GM23338 (cell line): ENCODE measurements around the gene KMT2E. TPM values are rescaled to one million over a fixed set of nuclear protein-coding genes. Genes with fewer than 3 reads are reported as not detected.

Source experiments
- ATAC-seq: fragments of 200-7000 bp; cut with Tn5 transposase; 3 replicates; pipeline ENCODE4 v1.9.1; 2020
- DNase-seq: peaks from one replicate; pipeline ENCODE4 v3.0.0-alpha.2; 2015; ENCODE audit warnings: low spot score
- H2AFZ ChIP-seq: fragments of 200-600 bp; sonication (generic); 2 replicates; pipeline ENCODE4 v1.8.0; 2016; ENCODE audit warnings: antibody characterized with exemption, mild to moderate bottlenecking, moderate library complexity
- H3F3A ChIP-seq: fragments of 200-600 bp; sonication (generic); replicated peaks from 2 replicates; pipeline ENCODE4 v1.8.0; 2017; ENCODE audit warnings: antibody characterized with exemption, mixed run types, low read depth
- H3K27ac ChIP-seq: fragments of 200-600 bp; sonication (generic); 2 replicates; pipeline ENCODE4 v1.6.1; 2016; ENCODE audit warnings: low read depth
- H3K27me3 ChIP-seq: fragments of 200-600 bp; sonication (generic); 2 replicates; pipeline ENCODE4 v1.8.0; 2016; ENCODE audit warnings: mild to moderate bottlenecking, mixed run types, moderate library complexity; ENCODE audit not compliant: insufficient read depth
- H3K36me3 ChIP-seq: fragments of 200-600 bp; sonication (generic); 2 replicates; pipeline ENCODE4 v1.8.0; 2016; ENCODE audit warnings: mild to moderate bottlenecking; ENCODE audit not compliant: insufficient read depth
- H3K4me1 ChIP-seq: fragments of 200-600 bp; sonication (generic); 2 replicates; pipeline ENCODE4 v1.8.0; 2016; ENCODE audit warnings: mild to moderate bottlenecking, moderate library complexity; ENCODE audit not compliant: insufficient read depth
- H3K4me2 ChIP-seq: fragments of 200-600 bp; sonication (generic); 2 replicates; pipeline ENCODE4 v1.7.1; 2017; ENCODE audit warnings: mixed run types
- H3K4me3 ChIP-seq: fragments of 200-600 bp; sonication (generic); 2 replicates; pipeline ENCODE4 v1.6.1; 2016; ENCODE audit warnings: mixed run types
- H3K79me2 ChIP-seq: fragments of 200-600 bp; sonication (generic); replicated peaks from 2 replicates; pipeline ENCODE4 v1.8.0; 2017; ENCODE audit warnings: mild to moderate bottlenecking; ENCODE audit not compliant: insufficient read depth
- H3K9me2 ChIP-seq: fragments of 200-600 bp; sonication (generic); 2 replicates; pipeline ENCODE4 v1.8.0; 2017; ENCODE audit not compliant: insufficient read depth
- H4K20me1 ChIP-seq: fragments of 200-600 bp; sonication (generic); replicated peaks from 2 replicates; pipeline ENCODE4 v1.8.0; 2017; ENCODE audit warnings: mild to moderate bottlenecking; ENCODE audit not compliant: insufficient read depth
- H3K27ac Mint-ChIP-seq: 2 replicates; pipeline ENCODE4 v1.8.0; 2020; ENCODE audit warnings: inconsistent platforms, mild to moderate bottlenecking, moderate library complexity, mixed read lengths
- H3K27me3 Mint-ChIP-seq: 3 replicates; pipeline ENCODE4 v1.8.0; 2022; ENCODE audit warnings: low read depth, mild to moderate bottlenecking, moderate library complexity, mixed read lengths, inconsistent platforms; ENCODE audit not compliant: insufficient read depth, poor library complexity
- H3K36me3 Mint-ChIP-seq: 3 replicates; pipeline ENCODE4 v1.8.0; 2021; ENCODE audit warnings: low read depth, mild to moderate bottlenecking, inconsistent platforms, moderate library complexity, mixed read lengths
- H3K4me1 Mint-ChIP-seq: 3 replicates; pipeline ENCODE4 v1.8.0; 2020; ENCODE audit warnings: mild to moderate bottlenecking, inconsistent platforms, mixed read lengths
- H3K4me3 Mint-ChIP-seq: 3 replicates; pipeline ENCODE4 v1.8.0; 2021; ENCODE audit warnings: moderate library complexity, mild to moderate bottlenecking, inconsistent platforms, mixed read lengths
- H3K9me3 Mint-ChIP-seq: 3 replicates; pipeline ENCODE4 v1.8.0; 2020; ENCODE audit warnings: moderate library complexity, mild to moderate bottlenecking, inconsistent platforms, mixed read lengths
- polyA plus RNA-seq: library from polyadenylated mRNA; unstranded; fragments of >200 nt; fragmentation: Nextera tagmentation; extraction: Ambion mirVana; gene quantifications from 2 replicates; pipeline ENCODE4 v1.2.1, GENCODE V29; 2016
- total RNA-seq: library from RNA; depleted of rRNA; stranded (reverse); fragments of >200 nt; shearing (Covaris generic); gene quantifications from 2 replicates; pipeline ENCODE4 v1.2.3, GENCODE V29; 2014
- TF ChIP-seq, protein P1 (sequence below): fragments of 250-450 bp; sonication (Bioruptor Pico); IDR thresholded peaks from 2 replicates; pipeline ENCODE4 v1.5.0; 2020; ENCODE audit warnings: mild to moderate bottlenecking, moderate library complexity
- TF ChIP-seq, protein P2 (sequence below), 2 experiments: fragments of 200-600 bp in 1 of 2; sonication (generic) in 1 of 2; conservative IDR thresholded peaks; 2 replicates each; pipeline versions ENCODE4 v1.5.1 to v1.6.1; 2016 to 2017; ENCODE audit warnings: antibody characterized with exemption in 2 of 2, low read depth in 2 of 2, mild to moderate bottlenecking in 2 of 2, moderate library complexity in 1 of 2
- TF ChIP-seq, protein P3 (sequence below): IDR thresholded peaks from 2 replicates; pipeline ENCODE4 v1.6.1; 2016; ENCODE audit warnings: antibody characterized with exemption

Gene KMT2E
- total and polyA plus RNA-seq, 2 experiments from 2014 or later: 50.2 to 70.9 TPM

DNA sequence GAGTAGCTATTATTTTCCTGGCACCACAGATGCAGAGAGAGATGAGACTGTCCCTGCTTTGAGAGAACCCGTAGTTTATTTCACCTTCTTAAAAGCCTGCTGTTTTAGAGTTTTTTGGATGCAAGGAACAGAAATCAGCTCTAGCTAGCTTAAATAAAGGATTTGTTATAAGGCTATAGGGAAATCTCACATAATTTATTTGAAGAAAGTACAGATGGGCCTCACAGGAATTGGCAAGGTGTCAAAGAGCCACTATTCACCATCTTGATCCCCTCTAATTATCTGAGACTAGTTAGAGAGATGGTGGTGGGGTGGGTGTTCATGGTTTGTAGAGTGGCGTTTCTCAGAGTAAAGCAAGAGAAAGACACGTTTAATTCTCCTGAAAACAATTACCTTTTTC is 7.3 kb downstream of the KMT2E start:
- H3K27ac Mint-ChIP-seq: no peak overlapping the region

More for the DNA sequence above, 7.3 kb downstream of the KMT2E start:
- Histone ChIP-seq H3K9me2 (no peaks in the 10 kb centered on the region), H3K4me3 (no peak overlapping the region), H3F3A (no peaks in the 10 kb centered on the region), H3K79me2 (peaks cover 100% of the 10 kb centered on the region), H3K27ac (no peak overlapping the region), H3K27me3 (no peaks in the 10 kb centered on the region), H3K4me1 (peaks cover 56% of the 10 kb centered on the region), H4K20me1 (peaks cover 46% of the 10 kb centered on the region), H2AFZ (no peak overlapping the region), H3K36me3 (no peaks in the 10 kb centered on the region), H3K4me2 (no peak overlapping the region)
- Mint-ChIP-seq H3K4me1 (peaks cover 61% of the 10 kb centered on the region), H3K36me3 (no peaks in the 10 kb centered on the region), H3K27me3 (no peaks in the 10 kb centered on the region), H3K9me3 (no peaks in the 10 kb centered on the region), H3K4me3 (no peak overlapping the region; the same call in 2 of the 3 replicates)
- TF ChIP-seq, protein P1, sequence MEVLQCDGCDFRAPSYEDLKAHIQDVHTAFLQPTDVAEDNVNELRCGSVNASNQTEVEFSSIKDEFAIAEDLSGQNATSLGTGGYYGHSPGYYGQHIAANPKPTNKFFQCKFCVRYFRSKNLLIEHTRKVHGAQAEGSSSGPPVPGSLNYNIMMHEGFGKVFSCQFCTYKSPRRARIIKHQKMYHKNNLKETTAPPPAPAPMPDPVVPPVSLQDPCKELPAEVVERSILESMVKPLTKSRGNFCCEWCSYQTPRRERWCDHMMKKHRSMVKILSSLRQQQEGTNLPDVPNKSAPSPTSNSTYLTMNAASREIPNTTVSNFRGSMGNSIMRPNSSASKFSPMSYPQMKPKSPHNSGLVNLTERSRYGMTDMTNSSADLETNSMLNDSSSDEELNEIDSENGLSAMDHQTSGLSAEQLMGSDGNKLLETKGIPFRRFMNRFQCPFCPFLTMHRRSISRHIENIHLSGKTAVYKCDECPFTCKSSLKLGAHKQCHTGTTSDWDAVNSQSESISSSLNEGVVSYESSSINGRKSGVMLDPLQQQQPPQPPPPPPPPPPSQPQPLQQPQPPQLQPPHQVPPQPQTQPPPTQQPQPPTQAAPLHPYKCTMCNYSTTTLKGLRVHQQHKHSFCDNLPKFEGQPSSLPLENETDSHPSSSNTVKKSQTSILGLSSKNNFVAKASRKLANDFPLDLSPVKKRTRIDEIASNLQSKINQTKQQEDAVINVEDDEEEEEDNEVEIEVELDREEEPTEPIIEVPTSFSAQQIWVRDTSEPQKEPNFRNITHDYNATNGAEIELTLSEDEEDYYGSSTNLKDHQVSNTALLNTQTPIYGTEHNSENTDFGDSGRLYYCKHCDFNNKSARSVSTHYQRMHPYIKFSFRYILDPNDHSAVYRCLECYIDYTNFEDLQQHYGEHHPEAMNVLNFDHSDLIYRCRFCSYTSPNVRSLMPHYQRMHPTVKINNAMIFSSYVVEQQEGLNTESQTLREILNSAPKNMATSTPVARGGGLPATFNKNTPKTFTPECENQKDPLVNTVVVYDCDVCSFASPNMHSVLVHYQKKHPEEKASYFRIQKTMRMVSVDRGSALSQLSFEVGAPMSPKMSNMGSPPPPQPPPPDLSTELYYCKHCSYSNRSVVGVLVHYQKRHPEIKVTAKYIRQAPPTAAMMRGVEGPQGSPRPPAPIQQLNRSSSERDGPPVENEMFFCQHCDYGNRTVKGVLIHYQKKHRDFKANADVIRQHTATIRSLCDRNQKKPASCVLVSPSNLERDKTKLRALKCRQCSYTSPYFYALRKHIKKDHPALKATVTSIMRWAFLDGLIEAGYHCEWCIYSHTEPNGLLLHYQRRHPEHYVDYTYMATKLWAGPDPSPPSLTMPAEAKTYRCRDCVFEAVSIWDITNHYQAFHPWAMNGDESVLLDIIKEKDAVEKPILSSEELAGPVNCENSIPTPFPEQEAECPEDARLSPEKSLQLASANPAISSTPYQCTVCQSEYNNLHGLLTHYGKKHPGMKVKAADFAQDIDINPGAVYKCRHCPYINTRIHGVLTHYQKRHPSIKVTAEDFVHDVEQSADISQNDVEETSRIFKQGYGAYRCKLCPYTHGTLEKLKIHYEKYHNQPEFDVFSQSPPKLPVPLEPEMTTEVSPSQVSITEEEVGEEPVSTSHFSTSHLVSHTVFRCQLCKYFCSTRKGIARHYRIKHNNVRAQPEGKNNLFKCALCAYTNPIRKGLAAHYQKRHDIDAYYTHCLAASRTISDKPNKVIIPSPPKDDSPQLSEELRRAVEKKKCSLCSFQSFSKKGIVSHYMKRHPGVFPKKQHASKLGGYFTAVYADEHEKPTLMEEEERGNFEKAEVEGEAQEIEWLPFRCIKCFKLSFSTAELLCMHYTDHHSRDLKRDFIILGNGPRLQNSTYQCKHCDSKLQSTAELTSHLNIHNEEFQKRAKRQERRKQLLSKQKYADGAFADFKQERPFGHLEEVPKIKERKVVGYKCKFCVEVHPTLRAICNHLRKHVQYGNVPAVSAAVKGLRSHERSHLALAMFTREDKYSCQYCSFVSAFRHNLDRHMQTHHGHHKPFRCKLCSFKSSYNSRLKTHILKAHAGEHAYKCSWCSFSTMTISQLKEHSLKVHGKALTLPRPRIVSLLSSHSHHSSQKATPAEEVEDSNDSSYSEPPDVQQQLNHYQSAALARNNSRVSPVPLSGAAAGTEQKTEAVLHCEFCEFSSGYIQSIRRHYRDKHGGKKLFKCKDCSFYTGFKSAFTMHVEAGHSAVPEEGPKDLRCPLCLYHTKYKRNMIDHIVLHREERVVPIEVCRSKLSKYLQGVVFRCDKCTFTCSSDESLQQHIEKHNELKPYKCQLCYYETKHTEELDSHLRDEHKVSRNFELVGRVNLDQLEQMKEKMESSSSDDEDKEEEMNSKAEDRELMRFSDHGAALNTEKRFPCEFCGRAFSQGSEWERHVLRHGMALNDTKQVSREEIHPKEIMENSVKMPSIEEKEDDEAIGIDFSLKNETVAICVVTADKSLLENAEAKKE: no peak
- TF ChIP-seq, protein P2, sequence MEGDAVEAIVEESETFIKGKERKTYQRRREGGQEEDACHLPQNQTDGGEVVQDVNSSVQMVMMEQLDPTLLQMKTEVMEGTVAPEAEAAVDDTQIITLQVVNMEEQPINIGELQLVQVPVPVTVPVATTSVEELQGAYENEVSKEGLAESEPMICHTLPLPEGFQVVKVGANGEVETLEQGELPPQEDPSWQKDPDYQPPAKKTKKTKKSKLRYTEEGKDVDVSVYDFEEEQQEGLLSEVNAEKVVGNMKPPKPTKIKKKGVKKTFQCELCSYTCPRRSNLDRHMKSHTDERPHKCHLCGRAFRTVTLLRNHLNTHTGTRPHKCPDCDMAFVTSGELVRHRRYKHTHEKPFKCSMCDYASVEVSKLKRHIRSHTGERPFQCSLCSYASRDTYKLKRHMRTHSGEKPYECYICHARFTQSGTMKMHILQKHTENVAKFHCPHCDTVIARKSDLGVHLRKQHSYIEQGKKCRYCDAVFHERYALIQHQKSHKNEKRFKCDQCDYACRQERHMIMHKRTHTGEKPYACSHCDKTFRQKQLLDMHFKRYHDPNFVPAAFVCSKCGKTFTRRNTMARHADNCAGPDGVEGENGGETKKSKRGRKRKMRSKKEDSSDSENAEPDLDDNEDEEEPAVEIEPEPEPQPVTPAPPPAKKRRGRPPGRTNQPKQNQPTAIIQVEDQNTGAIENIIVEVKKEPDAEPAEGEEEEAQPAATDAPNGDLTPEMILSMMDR (conservative IDR thresholded peaks at IDR 0.05; ENCODE audit: low read depth in 2 of 2): no peak
- TF ChIP-seq, protein P3, sequence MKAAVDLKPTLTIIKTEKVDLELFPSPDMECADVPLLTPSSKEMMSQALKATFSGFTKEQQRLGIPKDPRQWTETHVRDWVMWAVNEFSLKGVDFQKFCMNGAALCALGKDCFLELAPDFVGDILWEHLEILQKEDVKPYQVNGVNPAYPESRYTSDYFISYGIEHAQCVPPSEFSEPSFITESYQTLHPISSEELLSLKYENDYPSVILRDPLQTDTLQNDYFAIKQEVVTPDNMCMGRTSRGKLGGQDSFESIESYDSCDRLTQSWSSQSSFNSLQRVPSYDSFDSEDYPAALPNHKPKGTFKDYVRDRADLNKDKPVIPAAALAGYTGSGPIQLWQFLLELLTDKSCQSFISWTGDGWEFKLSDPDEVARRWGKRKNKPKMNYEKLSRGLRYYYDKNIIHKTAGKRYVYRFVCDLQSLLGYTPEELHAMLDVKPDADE: no peak
- DNase-seq (no peak), ATAC-seq (no peak)
